ENCODE measurements around the gene HPCAL1.

The HPCAL1 gene

GRCh38 chr2:10331702-10332401 lies 29.1 kb downstream of the HPCAL1 start:
- DNase-seq (ENCODE audit: extremely low spot score, insufficient read length, low read depth) (no peak), FAIRE-seq (peak; percentile 59)

- DNase-seq (ENCODE audit: extremely low spot score, insufficient read length, low read depth) (no peak), FAIRE-seq (no peak)
Measured at GRCh38 chr2:10332402-10333246, 29.9 kb downstream of the HPCAL1 start.

GRCh38 chr2:10333247-10333613 lies 30.5 kb downstream of the HPCAL1 start:
- DNase-seq (ENCODE audit: extremely low spot score, insufficient read length, low read depth) (no peak), FAIRE-seq (no peak)

- DNase-seq (ENCODE audit: extremely low spot score, insufficient read length, low read depth) (no peak), FAIRE-seq (no peak)
Measured at GRCh38 chr2:10333966-10334365, 31.3 kb downstream of the HPCAL1 start.

GRCh38 chr2:10335046-10335840 lies 32.5 kb downstream of the HPCAL1 start:
- FAIRE-seq (no peak), DNase-seq (ENCODE audit: extremely low spot score, insufficient read length, low read depth) (no peak)

GRCh38 chr2:10336283-10336682 lies 33.6 kb downstream of the HPCAL1 start:
- DNase-seq (ENCODE audit: extremely low spot score, insufficient read length, low read depth) (no peak), FAIRE-seq (no peak)

- DNase-seq (ENCODE audit: extremely low spot score, insufficient read length, low read depth) (no peak), FAIRE-seq (no peak)
Measured at GRCh38 chr2:10337449-10338269, 35.0 kb downstream of the HPCAL1 start.

- FAIRE-seq (no peak), DNase-seq (ENCODE audit: extremely low spot score, insufficient read length, low read depth) (no peak)
Measured at GRCh38 chr2:10338270-10339188, 35.8 kb downstream of the HPCAL1 start.

- FAIRE-seq (no peak), DNase-seq (ENCODE audit: extremely low spot score, insufficient read length, low read depth) (no peak)
Measured at GRCh38 chr2:10339647-10340592, 37.2 kb downstream of the HPCAL1 start.

- no peak for DNase-seq (ENCODE audit: extremely low spot score, insufficient read length, low read depth)
Measured at GRCh38 chr2:10340593-10340975, 37.9 kb downstream of the HPCAL1 start.

GRCh38 chr2:10341193-10341592 lies 38.5 kb downstream of the HPCAL1 start:
- FAIRE-seq (no peak), DNase-seq (ENCODE audit: extremely low spot score, insufficient read length, low read depth) (no peak)

More at GRCh38 chr2:10340593-10340975, 37.9 kb downstream of the HPCAL1 start:
- no peak for FAIRE-seq

GRCh38 chr2:10342245-10342951 lies 39.7 kb downstream of the HPCAL1 start:
- no peak for FAIRE-seq
- no peak for DNase-seq (ENCODE audit: extremely low spot score, insufficient read length, low read depth)

- DNase-seq (ENCODE audit: extremely low spot score, insufficient read length, low read depth) (no peak), FAIRE-seq (no peak)
Measured at GRCh38 chr2:10343191-10343590, 40.5 kb downstream of the HPCAL1 start.

GRCh38 chr2:10343658-10344057 lies 41.0 kb downstream of the HPCAL1 start:
- DNase-seq (ENCODE audit: extremely low spot score, insufficient read length, low read depth) (no peak), FAIRE-seq (no peak)

GRCh38 chr2:10344105-10345066 lies 41.7 kb downstream of the HPCAL1 start:
- no peak for FAIRE-seq
- DNase-seq (ENCODE audit: extremely low spot score, insufficient read length, low read depth): no peak

GRCh38 chr2:10345126-10345525 lies 42.4 kb downstream of the HPCAL1 start:
- FAIRE-seq: no peak
- no peak for DNase-seq (ENCODE audit: extremely low spot score, insufficient read length, low read depth)

All from GM18507 (cell line).